DOHH2 (cell line): ENCODE results near the gene TMEM208.

ENCODE experiments used
- CTCF ChIP-seq: fragments of 200-600 bp; sonication (generic); IDR thresholded peaks from one replicate; pipeline ENCODE4 v1.5.1; 2014; ENCODE audit warnings: antibody characterized with exemption, mild to moderate bottlenecking, low read depth, low read length; ENCODE audit not compliant: poor library complexity, severe bottlenecking
- EZH2phosphoT487 ChIP-seq: fragments of 200-600 bp; sonication (generic); IDR thresholded peaks from 2 replicates; pipeline ENCODE4 v1.6.1; 2017; ENCODE audit warnings: borderline replicate concordance, mild to moderate bottlenecking, antibody characterized with exemption, low read length, moderate library complexity, mixed read lengths

GRCh38 chr16:67250045-67250327 is 23.1 kb downstream of the TMEM208 start:
- TF ChIP-seq CTCF: no peak
- TF ChIP-seq EZH2phosphoT487: no peak
